Measurements from ENCODE around the gene ROM1.
"Not testable (repeated sequence)": the region's sequence is repeated elsewhere in the genome, so short reads cannot be mapped to it uniquely, and the experiment has no call there.

The ROM1 gene

GRCh38 chr11:62612366-62613290 lies at the start of gene ROM1, which contains the start of gene EML3:
TSS of gene ROM1 (plus strand) at chr11:62613257. CDS start at chr11:62613282, 25 bp downstream.
TSS of gene EML3 (minus strand) at chr11:62612775. CDS start at chr11:62612457, 318 bp downstream.
- DNase-seq (ENCODE audit: low spot score), result peak; percentile 96

- DNase-seq (ENCODE audit: low spot score), result no peak
Observed at GRCh38 chr11:62565100-62565802, 47.8 kb upstream of the ROM1 start.

- no peak for DNase-seq (ENCODE audit: low spot score)
Observed at GRCh38 chr11:62566247-62566646, 46.8 kb upstream of the ROM1 start.

- no peak for DNase-seq (ENCODE audit: low spot score)
Observed at GRCh38 chr11:62567018-62567633, 45.9 kb upstream of the ROM1 start.

- DNase-seq (ENCODE audit: low spot score), result no peak
Observed at GRCh38 chr11:62569611-62570010, 43.4 kb upstream of the ROM1 start.

- DNase-seq (ENCODE audit: low spot score), result not testable (repeated sequence)
Observed at GRCh38 chr11:62570903-62571302, 42.2 kb upstream of the ROM1 start.

- DNase-seq (ENCODE audit: low spot score), result not testable (repeated sequence)
Observed at GRCh38 chr11:62571493-62571892, 41.6 kb upstream of the ROM1 start.

GRCh38 chr11:62572431-62572830 lies 40.6 kb upstream of the ROM1 start:
- no peak for DNase-seq (ENCODE audit: low spot score)

- peak; percentile 29 for DNase-seq (ENCODE audit: low spot score)
Observed at GRCh38 chr11:62573006-62573591, 40.0 kb upstream of the ROM1 start.

- peak; percentile 98 for DNase-seq (ENCODE audit: low spot score)
Observed at GRCh38 chr11:62573592-62574362, 39.3 kb upstream of the ROM1 start, which contains the start of gene EEF1G. TSS of gene EEF1G (minus strand) at chr11:62573891. CDS start at chr11:62573842, 49 bp downstream.

GRCh38 chr11:62574363-62575071 lies 38.5 kb upstream of the ROM1 start:
- peak; percentile 53 for DNase-seq (ENCODE audit: low spot score)

- DNase-seq (ENCODE audit: low spot score), result peak; percentile 31
Observed at GRCh38 chr11:62575156-62575555, 37.9 kb upstream of the ROM1 start.

- DNase-seq (ENCODE audit: low spot score), result no peak
Observed at GRCh38 chr11:62575837-62576236, 37.2 kb upstream of the ROM1 start.

GRCh38 chr11:62577046-62577714 lies 35.9 kb upstream of the ROM1 start:
- no peak for DNase-seq (ENCODE audit: low spot score)

GRCh38 chr11:62578541-62578940 lies 34.5 kb upstream of the ROM1 start:
- no peak for DNase-seq (ENCODE audit: low spot score)

GRCh38 chr11:62579252-62579651 lies 33.8 kb upstream of the ROM1 start:
- DNase-seq (ENCODE audit: low spot score), result no peak

GRCh38 chr11:62580959-62581715 lies 31.9 kb upstream of the ROM1 start:
- DNase-seq (ENCODE audit: low spot score), result no peak

GRCh38 chr11:62581735-62582134 lies 31.3 kb upstream of the ROM1 start:
- not testable (repeated sequence) for DNase-seq (ENCODE audit: low spot score)

GRCh38 chr11:62585356-62585755 lies 27.7 kb upstream of the ROM1 start:
- not testable (repeated sequence) for DNase-seq (ENCODE audit: low spot score)
